K562 treated with DMSO at 1 percent for 48 hours (cell line): ENCODE measurements around the gene NUMBL. TPM values are rescaled to one million over a fixed set of nuclear protein-coding genes. Genes with fewer than 3 reads are reported as not detected.

Experiments used
- total RNA-seq: library from RNA; unstranded; fragments of 300-600 nt; gene quantifications from 2 replicates; pipeline ENCODE4 v1.2.3, GENCODE V29; 2022; ENCODE audit warnings: low replicate concordance; ENCODE audit errors: extremely low read depth

NUMBL gene
- not detected in 2 replicates for total RNA-seq

GRCh38 chr19:40690050-40690692 lies at the start of gene NUMBL:
TSS of gene NUMBL (minus strand) at chr19:40690651. CDS start at chr19:40690483, 168 bp downstream.

GRCh38 chr19:40716482-40717324 lies 26.3 kb upstream of the NUMBL start, which contains the start of the genes COQ8B and ITPKC:
TSS of gene COQ8B (minus strand) at chr19:40716886. CDS start at chr19:40714632, 2,254 bp downstream.
TSS of gene ITPKC (plus strand) at chr19:40717112. CDS start at chr19:40717136, 24 bp downstream.

Other genes starting within 250 kb of the NUMBL start
- not detected in 2 replicates for gene SERTAD3, start 246.3 kb downstream of the NUMBL start, total RNA-seq
- 1,633 TPM in 1 of 2 replicates, not detected in the other for gene BLVRB, start 224.9 kb downstream of the NUMBL start, total RNA-seq
- not detected in 2 replicates for gene SPTBN4, start 223.7 kb downstream of the NUMBL start, total RNA-seq
- not detected in 2 replicates for gene SHKBP1, start 113.8 kb downstream of the NUMBL start, total RNA-seq
- gene LTBP4, start 89.3 kb downstream of the NUMBL start, total RNA-seq = not detected in 2 replicates
- gene COQ8B, start 26.2 kb upstream of the NUMBL start, total RNA-seq = not detected in 2 replicates
- not detected in 2 replicates for gene ITPKC, start 26.5 kb upstream of the NUMBL start, total RNA-seq
- not detected in 2 replicates for gene ACTMAP, start 59.8 kb upstream of the NUMBL start, total RNA-seq
- gene SNRPA, start 60.6 kb upstream of the NUMBL start, total RNA-seq = not detected in 2 replicates
- gene MIA, start 84.9 kb upstream of the NUMBL start, total RNA-seq = not detected in 2 replicates
- gene RAB4B, start 87.6 kb upstream of the NUMBL start, total RNA-seq = not detected in 2 replicates
- gene EGLN2, start 108.5 kb upstream of the NUMBL start, total RNA-seq = not detected in 2 replicates
- gene CYP2A6, start 159.8 kb upstream of the NUMBL start, total RNA-seq = not detected in 2 replicates
- not detected in 2 replicates for gene CYP2A7, start 191.6 kb upstream of the NUMBL start, total RNA-seq